C4-2B (cell line): ENCODE results near the gene PFDN4.

ENCODE experiments used
- CTCF ChIP-seq: fragments of 450-650 bp; conservative IDR thresholded peaks from 2 replicates; pipeline ENCODE4 v1.5.1; 2017; ENCODE audit warnings: mild to moderate bottlenecking
- ZFX ChIP-seq: fragments of 450-650 bp; IDR thresholded peaks from 2 replicates; pipeline ENCODE4 v1.6.1; 2017

- TF ChIP-seq CTCF (no peak), ZFX (no peak)
Measured at GRCh38 chr20:54177378-54177777, 30.5 kb upstream of the PFDN4 start.
